ENCODE measurements around the gene HRH1. TPM values are rescaled to one million over a fixed set of nuclear protein-coding genes. Genes with fewer than 3 reads are reported as not detected.

HRH1 gene
- total RNA-seq, 2 donors from 2014 or later = 7.2 to 20.4 TPM

GRCh38 chr3:11220230-11220629 is 65.9 kb downstream of the HRH1 start:
- intact Hi-C loops (cut with DNase I) = no loop called here
- Histone ChIP-seq H3K9me3 (no peaks in the 10 kb centered on the region), H3K4me3 (no peak overlapping the region), H3K36me3 (no peaks in the 10 kb centered on the region), H3K27me3 (no peaks in the 10 kb centered on the region), H3K27ac (no peak overlapping the region), H3K4me1 (no peaks in the 10 kb centered on the region), H3K9ac (ENCODE audit: low read depth in 2 of 2, low read length in 2 of 2) (no peak overlapping the region)
- DNase-seq = no peak
- no peak for TF ChIP-seq CTCF (IDR thresholded peaks at IDR 0.05)

- H3K27ac ChIP-seq = no peak overlapping the region
- H3K9me3 ChIP-seq = no peaks in the 10 kb centered on the region
- no peaks in the 10 kb centered on the region for H3K27me3 ChIP-seq
- peak; percentile 11 for TF ChIP-seq CTCF (IDR thresholded peaks at IDR 0.05)
- no peak overlapping the region for H3K4me3 ChIP-seq
- intact Hi-C loops (cut with DNase I) = no loop called here
- H3K4me1 ChIP-seq = no peaks in the 10 kb centered on the region
- no peaks in the 10 kb centered on the region for H3K36me3 ChIP-seq
- no peak for DNase-seq
- no peak overlapping the region for H3K9ac ChIP-seq (ENCODE audit: low read depth in 2 of 2, low read length in 2 of 2)
These were observed 67.6 kb downstream of the HRH1 start for GRCh38 chr3:11221818-11222415.

- Histone ChIP-seq H3K27me3 (no peaks in the 10 kb centered on the region), H3K9me3 (no peaks in the 10 kb centered on the region), H3K36me3 (no peaks in the 10 kb centered on the region), H3K4me1 (no peaks in the 10 kb centered on the region), H3K9ac (ENCODE audit: low read depth in 2 of 2, low read length in 2 of 2) (no peak overlapping the region), H3K4me3 (no peak overlapping the region), H3K27ac (no peak overlapping the region)
- TF ChIP-seq CTCF (IDR thresholded peaks at IDR 0.05) = no peak
- no peak for DNase-seq
- intact Hi-C loops (cut with DNase I) = no loop called here
These were observed 69.7 kb downstream of the HRH1 start for GRCh38 chr3:11224010-11224409.

- intact Hi-C loops (cut with DNase I) = no loop called here
- Histone ChIP-seq H3K36me3 (no peaks in the 10 kb centered on the region), H3K4me1 (no peaks in the 10 kb centered on the region), H3K27ac (peak overlapping the region; percentile 83), H3K9me3 (no peaks in the 10 kb centered on the region), H3K9ac (ENCODE audit: low read depth in 2 of 2, low read length in 2 of 2) (peak overlapping the region; percentile 28 to 86), H3K27me3 (no peaks in the 10 kb centered on the region), H3K4me3 (peak overlapping the region; percentile 22)
- TF ChIP-seq CTCF (IDR thresholded peaks at IDR 0.05) = no peak
- no peak for DNase-seq
These were observed 70.6 kb downstream of the HRH1 start for GRCh38 chr3:11224870-11225229.

GRCh38 chr3:11226042-11226370 is 71.7 kb downstream of the HRH1 start:
- TF ChIP-seq CTCF (IDR thresholded peaks at IDR 0.05) = no peak
- H3K9me3 ChIP-seq = no peaks in the 10 kb centered on the region
- DNase-seq = peak; percentile 82
- H3K4me3 ChIP-seq = peak overlapping the region; percentile 22
- peak overlapping the region in 1 of 2 donors; percentile 86 for H3K9ac ChIP-seq (ENCODE audit: low read depth in 2 of 2, low read length in 2 of 2)
- H3K4me1 ChIP-seq = no peaks in the 10 kb centered on the region
- intact Hi-C loops (cut with DNase I) = no loop called here
- no peaks in the 10 kb centered on the region for H3K36me3 ChIP-seq
- H3K27ac ChIP-seq = peak overlapping the region; percentile 83
- no peaks in the 10 kb centered on the region for H3K27me3 ChIP-seq
